PFSK-1 (cell line): ENCODE data around the gene NFE2L2.

Experiments
- FOXP2 ChIP-seq: optimal IDR thresholded peaks from 2 replicates; pipeline ENCODE3; 2011; ENCODE audit warnings: borderline replicate concordance, control low read depth, inconsistent platforms; ENCODE audit not compliant: insufficient read depth; ENCODE audit errors: extremely low read length, extremely low read depth
- POLR2AphosphoS5 ChIP-seq: IDR thresholded peaks from 2 replicates; pipeline ENCODE4 v1.6.1; 2012; ENCODE audit warnings: low read depth, mild to moderate bottlenecking, control low read depth, low read length, moderate library complexity
- SIN3A ChIP-seq: IDR thresholded peaks from 2 replicates; pipeline ENCODE4 v1.6.1; 2012; ENCODE audit warnings: mild to moderate bottlenecking, low read length, moderate library complexity, borderline replicate concordance; ENCODE audit not compliant: insufficient read depth
- TAF1 ChIP-seq: IDR thresholded peaks from 2 replicates; pipeline ENCODE4 v1.6.1; 2012; ENCODE audit warnings: low read length, control low read depth, borderline replicate concordance; ENCODE audit not compliant: insufficient read depth
- TF ChIP-seq, protein P1 (sequence below), 2 experiments: IDR thresholded peaks; 2 replicates each; pipeline versions ENCODE4 v1.6.1 to v1.8.0; 2011 to 2012; ENCODE audit warnings: low read depth in 2 of 2, low read length in 2 of 2, control low read depth in 1 of 2, inconsistent platforms in 1 of 2, mild to moderate bottlenecking in 1 of 2, moderate library complexity in 1 of 2; ENCODE audit not compliant: insufficient read depth in 1 of 2

DNA sequence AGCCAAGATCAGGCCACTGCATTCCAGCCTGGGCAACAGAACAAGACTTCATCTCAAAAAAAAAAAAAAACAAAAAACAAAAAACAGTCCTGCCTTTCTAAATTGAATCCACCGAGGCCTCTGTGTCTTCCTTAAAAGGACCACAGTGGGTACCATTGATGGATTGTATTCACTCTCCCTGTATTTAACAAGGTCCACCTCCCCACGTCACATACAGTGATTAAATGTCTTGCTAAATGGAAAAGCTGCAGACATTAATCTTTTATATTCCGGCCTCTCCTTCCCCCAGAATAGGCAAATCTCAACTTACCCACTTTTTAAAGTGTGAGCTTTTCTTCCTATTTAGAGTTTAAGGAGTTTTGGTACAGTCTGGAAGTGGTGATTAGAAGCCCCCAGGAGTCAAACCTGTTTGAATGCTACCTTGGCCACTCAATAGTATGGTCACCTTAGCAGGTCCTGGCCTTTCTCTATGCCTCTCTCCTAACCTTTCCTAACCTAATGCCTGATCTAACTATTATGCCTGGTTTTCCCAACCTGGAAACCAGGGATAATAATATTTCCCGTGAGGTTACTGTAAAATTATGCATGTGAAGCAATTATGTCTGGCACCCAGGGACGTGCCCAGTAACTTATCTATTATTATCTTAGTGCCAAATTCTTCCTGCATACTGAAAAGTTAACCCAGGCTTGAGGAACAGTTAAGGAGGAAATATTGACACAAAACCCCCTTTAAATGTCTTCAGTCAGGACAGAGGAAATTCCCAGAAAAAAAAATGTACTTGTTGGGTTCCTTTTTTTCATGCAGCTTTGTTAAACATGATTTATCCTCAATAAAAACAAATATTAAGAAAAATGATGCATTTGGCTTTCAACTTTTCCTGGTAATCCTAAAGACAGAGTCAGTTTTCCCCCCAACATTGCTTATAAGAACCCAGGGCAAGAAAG is 3.1 kb downstream of the NFE2L2 start:
- TF ChIP-seq SIN3A (no peak), TAF1 (no peak), POLR2AphosphoS5 (no peak), FOXP2 (no peak)
- TF ChIP-seq, protein P1, sequence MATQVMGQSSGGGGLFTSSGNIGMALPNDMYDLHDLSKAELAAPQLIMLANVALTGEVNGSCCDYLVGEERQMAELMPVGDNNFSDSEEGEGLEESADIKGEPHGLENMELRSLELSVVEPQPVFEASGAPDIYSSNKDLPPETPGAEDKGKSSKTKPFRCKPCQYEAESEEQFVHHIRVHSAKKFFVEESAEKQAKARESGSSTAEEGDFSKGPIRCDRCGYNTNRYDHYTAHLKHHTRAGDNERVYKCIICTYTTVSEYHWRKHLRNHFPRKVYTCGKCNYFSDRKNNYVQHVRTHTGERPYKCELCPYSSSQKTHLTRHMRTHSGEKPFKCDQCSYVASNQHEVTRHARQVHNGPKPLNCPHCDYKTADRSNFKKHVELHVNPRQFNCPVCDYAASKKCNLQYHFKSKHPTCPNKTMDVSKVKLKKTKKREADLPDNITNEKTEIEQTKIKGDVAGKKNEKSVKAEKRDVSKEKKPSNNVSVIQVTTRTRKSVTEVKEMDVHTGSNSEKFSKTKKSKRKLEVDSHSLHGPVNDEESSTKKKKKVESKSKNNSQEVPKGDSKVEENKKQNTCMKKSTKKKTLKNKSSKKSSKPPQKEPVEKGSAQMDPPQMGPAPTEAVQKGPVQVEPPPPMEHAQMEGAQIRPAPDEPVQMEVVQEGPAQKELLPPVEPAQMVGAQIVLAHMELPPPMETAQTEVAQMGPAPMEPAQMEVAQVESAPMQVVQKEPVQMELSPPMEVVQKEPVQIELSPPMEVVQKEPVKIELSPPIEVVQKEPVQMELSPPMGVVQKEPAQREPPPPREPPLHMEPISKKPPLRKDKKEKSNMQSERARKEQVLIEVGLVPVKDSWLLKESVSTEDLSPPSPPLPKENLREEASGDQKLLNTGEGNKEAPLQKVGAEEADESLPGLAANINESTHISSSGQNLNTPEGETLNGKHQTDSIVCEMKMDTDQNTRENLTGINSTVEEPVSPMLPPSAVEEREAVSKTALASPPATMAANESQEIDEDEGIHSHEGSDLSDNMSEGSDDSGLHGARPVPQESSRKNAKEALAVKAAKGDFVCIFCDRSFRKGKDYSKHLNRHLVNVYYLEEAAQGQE (IDR thresholded peaks at IDR 0.05; ENCODE audit: insufficient read depth in 1 of 2, low read depth in 2 of 2, low read length in 2 of 2) = no peak
